A549 (cell line): ENCODE data around the gene CLCA4. TPM values are rescaled to one million over a fixed set of nuclear protein-coding genes. Genes with fewer than 3 reads are reported as not detected.

Experiments
- ATAC-seq, 2 experiments: fragments of 200-7000 bp in 1 of 2; fragments of >200 bp in 1 of 2; cut with Nextera tagmentation in 1 of 2; cut with Tn5 transposase in 1 of 2; 3 replicates each; pipeline versions ENCODE4 v1.8.0 to v1.9.1; 2018 to 2020; ENCODE audit warnings: mild to moderate bottlenecking in 1 of 2, moderate library complexity in 1 of 2
- CTCF ChIA-PET: fragments of 300-600 bp; sonication (Branson Sonifier 250); formaldehyde crosslinking; extraction: SDS; loops from one replicate; lab custom pipeline; 2021; ENCODE audit warnings: antibody characterized with exemption, inconsistent platforms; lab: Yijun Ruan, JAX
- POLR2A ChIA-PET: fragments of 350-600 bp; formaldehyde crosslinking; extraction: SDS; loops from one replicate; lab custom pipeline; 2021; ENCODE audit warnings: antibody characterized with exemption, inconsistent platforms; lab: Yijun Ruan, JAX
- DNase-seq, 2 experiments: peaks; one replicate each; pipeline versions ENCODE4 v3.0.0 to v3.0.0-alpha.2; 2011 to 2016; ENCODE audit warnings: low read depth in 1 of 2, low spot score in 1 of 2
- FAIRE-seq: peaks from 2 replicates; lab custom pipeline; 2011; peaks lifted over from hg19 to GRCh38; lab: Jason Lieb, UNC
- H3K27ac ChIP-seq, 2 experiments: fragments of >200 bp; sonication (Bioruptor Twin); formaldehyde crosslinking; 3 replicates each; pipeline ENCODE4 v1.5.1; 2016 to 2017
- H3K4me1 ChIP-seq: fragments of >200 bp; sonication (Bioruptor Twin); formaldehyde crosslinking; 3 replicates; pipeline ENCODE4 v1.6.1; 2016
- H3K4me2 ChIP-seq: fragments of >200 bp; sonication (Bioruptor Twin); formaldehyde crosslinking; 3 replicates; pipeline ENCODE4 v1.6.1; 2016
- H3K4me3 ChIP-seq: fragments of >200 bp; sonication (Bioruptor Twin); formaldehyde crosslinking; 3 replicates; pipeline ENCODE4 v1.5.1; 2016
- H3K9me3 ChIP-seq: fragments of >200 bp; sonication (Bioruptor Twin); formaldehyde crosslinking; 3 replicates; pipeline ENCODE4 v1.6.1; 2016
- BHLHE40 ChIP-seq: IDR thresholded peaks from 2 replicates; pipeline ENCODE4 v1.6.1; 2012; ENCODE audit warnings: low read depth, low read length, inconsistent platforms
- CBX2 ChIP-seq: fragments of 200-600 bp; sonication (generic); IDR thresholded peaks from 2 replicates; pipeline ENCODE4 v1.6.1; 2016; ENCODE audit warnings: low read depth, mild to moderate bottlenecking, borderline replicate concordance
- CEBPB ChIP-seq, 2 experiments: fragments of >200 bp in 1 of 2; sonication (Bioruptor Twin) in 1 of 2; formaldehyde crosslinking in 1 of 2; IDR thresholded peaks; 2 replicates each; pipeline ENCODE4 v1.6.1; 2012 to 2016
- CHD2 ChIP-seq: fragments of 150-350 bp; IDR thresholded peaks from 2 replicates; pipeline ENCODE4 v1.6.1; 2014; ENCODE audit warnings: low read length; ENCODE audit not compliant: partially characterized antibody
- EHF ChIP-seq: fragments of 250-450 bp; sonication (Bioruptor Pico); IDR thresholded peaks from 2 replicates; pipeline ENCODE4 v1.5.0; 2020; ENCODE audit warnings: mild to moderate bottlenecking
- EHMT2 ChIP-seq: fragments of 200-600 bp; sonication (generic); IDR thresholded peaks from 2 replicates; pipeline ENCODE4 v1.6.1; 2016; ENCODE audit warnings: antibody characterized with exemption, low read depth, mild to moderate bottlenecking, moderate library complexity
- FOSL2 ChIP-seq, 2 experiments: fragments of 450-650 bp in 1 of 2; fragments of >200 bp in 1 of 2; sonication (Bioruptor Twin) in 1 of 2; formaldehyde crosslinking; IDR thresholded peaks; 2 replicates each; pipeline versions ENCODE4 v1.5.0 to v1.6.1; 2016 to 2020; ENCODE audit warnings: mild to moderate bottlenecking in 1 of 2, moderate library complexity in 1 of 2
- FOXS1 ChIP-seq: fragments of 250-450 bp; sonication (Bioruptor Pico); IDR thresholded peaks from 2 replicates; pipeline ENCODE4 v1.5.0; 2020; ENCODE audit warnings: mild to moderate bottlenecking, moderate library complexity
- GATA3 ChIP-seq: IDR thresholded peaks from 2 replicates; pipeline ENCODE4 v1.6.1; 2012; ENCODE audit warnings: borderline replicate concordance
- HDAC2 ChIP-seq: fragments of 200-600 bp; sonication (generic); IDR thresholded peaks from 2 replicates; pipeline ENCODE4 v1.6.1; 2016
- HEYL ChIP-seq: fragments of 250-450 bp; sonication (Bioruptor Pico); IDR thresholded peaks from 2 replicates; pipeline ENCODE4 v1.8.0; 2021; ENCODE audit warnings: mild to moderate bottlenecking, moderate library complexity
- HOXB5 ChIP-seq: fragments of 250-450 bp; sonication (Bioruptor Pico); IDR thresholded peaks from 2 replicates; pipeline ENCODE4 v1.5.0; 2020; ENCODE audit warnings: mild to moderate bottlenecking, moderate library complexity
- KDM1A ChIP-seq: fragments of 200-600 bp; sonication (generic); IDR thresholded peaks from 2 replicates; pipeline ENCODE4 v1.6.1; 2016; ENCODE audit warnings: low read depth, mild to moderate bottlenecking
- KDM5A ChIP-seq: fragments of 200-600 bp; sonication (generic); IDR thresholded peaks from 2 replicates; pipeline ENCODE4 v1.6.1; 2016; ENCODE audit warnings: antibody characterized with exemption, mild to moderate bottlenecking
- MAFK ChIP-seq: fragments of 450-650 bp; IDR thresholded peaks from 2 replicates; pipeline ENCODE4 v1.6.1; 2014; ENCODE audit not compliant: partially characterized antibody
- MAZ ChIP-seq: fragments of 150-350 bp; IDR thresholded peaks from 2 replicates; pipeline ENCODE4 v1.6.1; 2014; ENCODE audit warnings: antibody characterized with exemption, low read depth, low read length, borderline replicate concordance
- NFE2L2 ChIP-seq: fragments of 150-350 bp; conservative IDR thresholded peaks from 2 replicates; pipeline ENCODE4 v1.6.1; 2014; ENCODE audit warnings: low read length
- NR3C1 ChIP-seq: fragments of >200 bp; sonication (Bioruptor Twin); formaldehyde crosslinking; IDR thresholded peaks from 3 replicates; pipeline ENCODE4 v1.6.1; 2017
- PHF8 ChIP-seq: fragments of 200-600 bp; sonication (generic); IDR thresholded peaks from 2 replicates; pipeline ENCODE4 v1.6.1; 2016; ENCODE audit warnings: low read depth, mild to moderate bottlenecking, antibody characterized with exemption, moderate library complexity, borderline replicate concordance
- RARB ChIP-seq: fragments of 250-450 bp; sonication (Bioruptor Pico); IDR thresholded peaks from 2 replicates; pipeline ENCODE4 v1.8.0; 2021; ENCODE audit warnings: mild to moderate bottlenecking, moderate library complexity
- RCOR1 ChIP-seq: fragments of 150-350 bp; IDR thresholded peaks from 2 replicates; pipeline ENCODE4 v1.6.1; 2014; ENCODE audit warnings: antibody characterized with exemption, low read length, low read depth
- SREBF2 ChIP-seq: fragments of 450-650 bp; IDR thresholded peaks from 2 replicates; pipeline ENCODE4 v1.6.1; 2014; ENCODE audit warnings: mild to moderate bottlenecking, moderate library complexity
- TP53 ChIP-seq: fragments of 250-450 bp; sonication (Bioruptor Pico); IDR thresholded peaks from 2 replicates; pipeline ENCODE4 v1.5.0; 2021; ENCODE audit warnings: mild to moderate bottlenecking, moderate library complexity
- ZC3H11A ChIP-seq: fragments of 450-650 bp; IDR thresholded peaks from 2 replicates; pipeline ENCODE4 v1.6.1; 2014; ENCODE audit warnings: antibody characterized with exemption, mild to moderate bottlenecking
- ZNF302 ChIP-seq: fragments of 250-450 bp; sonication (Bioruptor Pico); IDR thresholded peaks from 2 replicates; pipeline ENCODE4 v1.9.0; 2021; ENCODE audit warnings: inconsistent platforms, mild to moderate bottlenecking, moderate library complexity
- ZSCAN20 ChIP-seq: fragments of 250-450 bp; sonication (Bioruptor Pico); IDR thresholded peaks from 2 replicates; pipeline ENCODE4 v1.8.0; 2022; ENCODE audit warnings: mild to moderate bottlenecking, moderate library complexity
- WGBS: methylation state at CpG from one replicate; pipeline ENCODE4 v1.1.6; 2017; ENCODE audit errors: missing lambda C conversion rate; 5-methylcytosine and 5-hydroxymethylcytosine counted together
- polyA plus RNA-seq, 4 experiments: library from polyadenylated mRNA; depleted of rRNA in 3 of 4; stranded (reverse); fragments of >200 nt; fragmentation: RNase III in 1 of 4; extraction: RNeasy Plus Mini Kit Qiagen cat#74134 plus additional on column Dnase treatment in 1 of 4; gene quantifications; 2 replicates in 3 of 4; 3 replicates in 1 of 4; pipeline ENCODE4 v1.2.3, GENCODE V29; 2011 to 2017
- TF ChIP-seq, protein P1 (sequence below): fragments of 250-450 bp; sonication (Bioruptor Pico); IDR thresholded peaks from 2 replicates; pipeline ENCODE4 v1.5.0; 2021; ENCODE audit warnings: mild to moderate bottlenecking, moderate library complexity, borderline replicate concordance
- TF ChIP-seq, protein P2 (sequence below): IDR thresholded peaks from 2 replicates; pipeline ENCODE4 v1.6.1; 2012; ENCODE audit warnings: low read depth, borderline replicate concordance
- TF ChIP-seq, protein P3 (sequence below): fragments of >200 bp; sonication (Bioruptor Twin); formaldehyde crosslinking; IDR thresholded peaks from 3 replicates; pipeline ENCODE4 v1.6.1; 2016
- TF ChIP-seq, protein P4 (sequence below): fragments of 250-450 bp; sonication (Bioruptor Pico); IDR thresholded peaks from 2 replicates; pipeline ENCODE4 v1.5.0; 2020; ENCODE audit warnings: low read depth, mild to moderate bottlenecking, moderate library complexity

The CLCA4 gene
- polyA plus RNA-seq, 2 of the 4 experiments (the other 2 are of a cell fraction) = not detected

DNA sequence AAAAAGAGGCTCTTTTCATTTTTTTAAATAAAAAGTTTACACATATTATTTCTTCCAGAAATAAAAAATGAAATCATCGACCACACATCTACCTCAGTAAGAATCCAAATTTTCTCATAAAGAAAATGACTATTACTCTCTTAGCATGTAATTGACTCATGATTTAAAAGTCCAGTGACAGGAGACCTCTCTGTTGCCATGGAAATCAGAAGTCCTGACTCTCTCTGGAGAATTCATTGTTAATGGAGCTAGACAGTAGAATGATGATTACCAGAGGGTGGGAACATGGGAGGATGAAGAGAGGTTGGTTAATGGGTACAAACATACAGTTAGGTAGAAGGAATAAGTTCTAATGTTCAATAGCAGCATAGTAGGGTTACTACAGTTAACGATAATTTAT, 5.0 kb upstream of the CLCA4 start:
- H3K4me1 ChIP-seq = no peaks in the 10 kb centered on the region
- H3K27ac ChIP-seq = no peak overlapping the region
- FAIRE-seq = no peak
- ChIA-PET CTCF (no interaction called here), POLR2A (no interaction called here)
- no peak for ATAC-seq
- H3K9me3 ChIP-seq = no peaks in the 10 kb centered on the region
- H3K4me3 ChIP-seq = no peak overlapping the region
- no peak for DNase-seq
- 20% methylated on average over 2 of the region's 2 CpGs for WGBS
- TF ChIP-seq MAZ (no peak), CBX2 (no peak), EHMT2 (no peak), HEYL (CRISPR knock-in tag) (no peak)
- H3K4me2 ChIP-seq = no peak overlapping the region

DNA sequence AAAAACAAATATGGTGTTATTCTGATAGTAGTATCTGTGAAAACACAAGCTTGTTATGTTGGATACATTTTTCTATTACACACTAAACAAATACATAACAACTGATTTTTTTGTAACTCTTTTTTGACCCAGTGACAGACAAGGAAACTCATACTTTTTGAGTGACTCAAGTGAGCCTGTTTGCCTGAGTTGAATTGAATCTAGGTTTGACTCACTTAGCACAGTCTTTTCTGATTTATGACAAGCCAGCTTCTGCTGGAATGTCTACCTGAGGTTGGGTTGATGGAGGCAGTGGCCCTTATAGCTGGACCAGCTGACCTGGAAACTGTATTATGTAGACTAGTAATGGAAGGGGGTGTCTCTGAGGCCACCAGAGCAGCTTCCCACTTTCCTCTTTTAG, 4.2 kb upstream of the CLCA4 start:
- CTCF ChIA-PET = no interaction called here
- DNase-seq = no peak
- POLR2A ChIA-PET = no interaction called here

DNA sequence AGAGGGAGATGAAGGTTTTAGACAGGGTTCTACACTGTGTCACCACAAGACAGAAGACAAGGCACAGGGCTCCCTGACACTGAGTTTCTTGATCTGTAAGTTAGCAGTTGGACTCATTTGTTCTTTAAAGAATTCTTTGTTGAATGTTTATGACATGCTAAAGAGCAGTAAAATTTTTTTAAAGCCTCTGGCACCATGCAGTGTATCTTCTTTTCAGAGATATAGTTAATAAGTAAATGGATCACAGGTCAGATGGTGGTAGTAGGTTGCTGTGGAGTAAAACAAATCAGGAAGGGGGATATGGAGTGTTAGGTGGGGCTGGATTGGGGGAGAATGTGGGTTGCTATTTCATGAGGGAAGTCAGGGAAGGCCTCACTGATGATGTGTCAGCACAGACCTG, 2.0 kb downstream of the CLCA4 start:
- Histone ChIP-seq H3K4me3 (no peak overlapping the region), H3K4me1 (no peaks in the 10 kb centered on the region), H3K9me3 (no peaks in the 10 kb centered on the region), H3K4me2 (no peak overlapping the region), H3K27ac (no peak overlapping the region)
- POLR2A ChIA-PET = no interaction called here
- ATAC-seq (no peak), DNase-seq (no peak), FAIRE-seq (no peak)
- CTCF ChIA-PET = no interaction called here
- TF ChIP-seq ZNF302 (CRISPR knock-in tag) = no peak
- TF ChIP-seq NR3C1 = no peak
- no peak for TF ChIP-seq FOXS1 (CRISPR knock-in tag)
- no peak for TF ChIP-seq HOXB5 (CRISPR knock-in tag)
- no peak for TF ChIP-seq FOSL2 (IDR thresholded peaks at IDR 0.05)
- no peak for TF ChIP-seq FOSL2 (CRISPR knock-in tag; IDR thresholded peaks at IDR 0.05)
- no peak for TF ChIP-seq SREBF2
- TF ChIP-seq RARB (CRISPR knock-in tag) = no peak
- no peak for TF ChIP-seq HDAC2
- TF ChIP-seq TP53 (CRISPR knock-in tag) = no peak
- no peak for TF ChIP-seq KDM5A
- no peak for TF ChIP-seq BHLHE40
- TF ChIP-seq, protein P1, sequence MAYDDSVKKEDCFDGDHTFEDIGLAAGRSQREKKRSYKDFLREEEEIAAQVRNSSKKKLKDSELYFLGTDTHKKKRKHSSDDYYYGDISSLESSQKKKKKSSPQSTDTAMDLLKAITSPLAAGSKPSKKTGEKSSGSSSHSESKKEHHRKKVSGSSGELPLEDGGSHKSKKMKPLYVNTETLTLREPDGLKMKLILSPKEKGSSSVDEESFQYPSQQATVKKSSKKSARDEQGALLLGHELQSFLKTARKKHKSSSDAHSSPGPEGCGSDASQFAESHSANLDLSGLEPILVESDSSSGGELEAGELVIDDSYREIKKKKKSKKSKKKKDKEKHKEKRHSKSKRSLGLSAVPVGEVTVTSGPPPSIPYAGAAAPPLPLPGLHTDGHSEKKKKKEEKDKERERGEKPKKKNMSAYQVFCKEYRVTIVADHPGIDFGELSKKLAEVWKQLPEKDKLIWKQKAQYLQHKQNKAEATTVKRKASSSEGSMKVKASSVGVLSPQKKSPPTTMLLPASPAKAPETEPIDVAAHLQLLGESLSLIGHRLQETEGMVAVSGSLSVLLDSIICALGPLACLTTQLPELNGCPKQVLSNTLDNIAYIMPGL (CRISPR knock-in tag) = no peak
- TF ChIP-seq, protein P2, sequence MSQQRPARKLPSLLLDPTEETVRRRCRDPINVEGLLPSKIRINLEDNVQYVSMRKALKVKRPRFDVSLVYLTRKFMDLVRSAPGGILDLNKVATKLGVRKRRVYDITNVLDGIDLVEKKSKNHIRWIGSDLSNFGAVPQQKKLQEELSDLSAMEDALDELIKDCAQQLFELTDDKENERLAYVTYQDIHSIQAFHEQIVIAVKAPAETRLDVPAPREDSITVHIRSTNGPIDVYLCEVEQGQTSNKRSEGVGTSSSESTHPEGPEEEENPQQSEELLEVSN = no peak

More for the DNA sequence above, 4.2 kb upstream of the CLCA4 start:
- Histone ChIP-seq H3K27ac (no peak overlapping the region), H3K4me3 (no peak overlapping the region), H3K9me3 (no peaks in the 10 kb centered on the region), H3K4me1 (no peaks in the 10 kb centered on the region), H3K4me2 (no peak overlapping the region)
- TF ChIP-seq NR3C1 (no peak), EHF (CRISPR knock-in tag) (no peak), FOSL2 (IDR thresholded peaks at IDR 0.05) (no peak), FOSL2 (CRISPR knock-in tag; IDR thresholded peaks at IDR 0.05) (no peak), RARB (CRISPR knock-in tag) (no peak), HOXB5 (CRISPR knock-in tag) (no peak), GATA3 (no peak), CEBPB (IDR thresholded peaks at IDR 0.05) (no peak), ZNF302 (CRISPR knock-in tag) (no peak), MAFK (no peak), MAZ (no peak), NFE2L2 (no peak), ZSCAN20 (CRISPR knock-in tag) (no peak), KDM1A (no peak), RCOR1 (no peak), CHD2 (no peak), ZC3H11A (no peak), PHF8 (no peak)
- TF ChIP-seq, protein P3, sequence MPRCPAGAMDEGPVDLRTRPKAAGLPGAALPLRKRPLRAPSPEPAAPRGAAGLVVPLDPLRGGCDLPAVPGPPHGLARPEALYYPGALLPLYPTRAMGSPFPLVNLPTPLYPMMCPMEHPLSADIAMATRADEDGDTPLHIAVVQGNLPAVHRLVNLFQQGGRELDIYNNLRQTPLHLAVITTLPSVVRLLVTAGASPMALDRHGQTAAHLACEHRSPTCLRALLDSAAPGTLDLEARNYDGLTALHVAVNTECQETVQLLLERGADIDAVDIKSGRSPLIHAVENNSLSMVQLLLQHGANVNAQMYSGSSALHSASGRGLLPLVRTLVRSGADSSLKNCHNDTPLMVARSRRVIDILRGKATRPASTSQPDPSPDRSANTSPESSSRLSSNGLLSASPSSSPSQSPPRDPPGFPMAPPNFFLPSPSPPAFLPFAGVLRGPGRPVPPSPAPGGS = no peak
- TF ChIP-seq, protein P1 (CRISPR knock-in tag) = no peak
- TF ChIP-seq, protein P4, sequence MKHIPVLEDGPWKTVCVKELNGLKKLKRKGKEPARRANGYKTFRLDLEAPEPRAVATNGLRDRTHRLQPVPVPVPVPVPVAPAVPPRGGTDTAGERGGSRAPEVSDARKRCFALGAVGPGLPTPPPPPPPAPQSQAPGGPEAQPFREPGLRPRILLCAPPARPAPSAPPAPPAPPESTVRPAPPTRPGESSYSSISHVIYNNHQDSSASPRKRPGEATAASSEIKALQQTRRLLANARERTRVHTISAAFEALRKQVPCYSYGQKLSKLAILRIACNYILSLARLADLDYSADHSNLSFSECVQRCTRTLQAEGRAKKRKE (CRISPR knock-in tag) = no peak
- FAIRE-seq = no peak
- no peak for ATAC-seq
